Muscle of leg (tissue), 11 donors: ENCODE results near the gene ABCA13. TPM values are rescaled to one million over a fixed set of nuclear protein-coding genes. Genes with fewer than 3 reads are reported as not detected.

ENCODE experiments used
- DNase-seq: peaks from one replicate; pipeline ENCODE4 v3.0.0; 2013
- H3K27ac ChIP-seq: one replicate; pipeline ENCODE4 v1.5.1; 2013; ENCODE audit warnings: mild to moderate bottlenecking, low read length, control low read depth
- H3K27me3 ChIP-seq: one replicate; pipeline ENCODE4 v1.6.1; 2013; ENCODE audit warnings: low read length; ENCODE audit not compliant: control insufficient read depth, insufficient read depth
- H3K36me3 ChIP-seq: one replicate; pipeline ENCODE4 v1.6.1; 2013; ENCODE audit warnings: low read length; ENCODE audit not compliant: control insufficient read depth, insufficient read depth
- H3K4me1 ChIP-seq: one replicate; pipeline ENCODE4 v1.6.1; 2013; ENCODE audit warnings: low read length; ENCODE audit not compliant: control insufficient read depth, insufficient read depth
- H3K4me3 ChIP-seq: one replicate; pipeline ENCODE4 v1.5.1; 2013; ENCODE audit warnings: low read length, control low read depth
- H3K9me3 ChIP-seq: replicated peaks from 2 replicates; pipeline ENCODE4 v1.6.1; 2013; ENCODE audit warnings: low read depth, low read length; ENCODE audit not compliant: control insufficient read depth
- WGBS: methylation state at CpG from one replicate; pipeline ENCODE4 v1.1.5; 2013; ENCODE audit warnings: missing lambda C conversion rate; ENCODE audit not compliant: insufficient coverage; 5-methylcytosine and 5-hydroxymethylcytosine counted together
- polyA plus RNA-seq, 8 donors: library from polyadenylated mRNA; unstranded; fragments of 120-200 nt; gene quantifications; one replicate each; pipeline versions ENCODE4 v1.2.1 to v1.2.3, GENCODE V29; 2013; ENCODE audit warnings: inconsistent platforms in 1 of 8, low replicate concordance in 1 of 8; ENCODE audit not compliant: insufficient read length in 8 of 8, insufficient read depth in 1 of 8
- total RNA-seq: library from RNA; stranded (reverse); fragments of 120-200 nt; gene quantifications from one replicate; pipeline ENCODE4 v1.2.4, GENCODE V29; 2013

The ABCA13 gene
- total and polyA plus RNA-seq, 9 donors: 0.04 to 0.13 (median 0.08) TPM

- Histone ChIP-seq H3K4me3 (no peak overlapping the region), H3K27ac (no peak overlapping the region), H3K36me3 (no peaks in the 10 kb centered on the region), H3K9me3 (no peaks in the 10 kb centered on the region), H3K4me1 (no peaks in the 10 kb centered on the region), H3K27me3 (no peaks in the 10 kb centered on the region)
- DNase-seq: no peak
- WGBS: no CpG with 5 or more reads among the region's 6 CpGs
Measured at GRCh38 chr7:48473205-48473865, 302.1 kb downstream of the ABCA13 start.

GRCh38 chr7:48481235-48481634 lies 310.0 kb downstream of the ABCA13 start:
- H3K4me3 ChIP-seq: no peak overlapping the region
- H3K36me3 ChIP-seq: no peaks in the 10 kb centered on the region
- H3K27ac ChIP-seq: no peak overlapping the region
- H3K9me3 ChIP-seq: no peaks in the 10 kb centered on the region
- no CpG with 5 or more reads among the region's 3 CpGs for WGBS
- no peaks in the 10 kb centered on the region for H3K27me3 ChIP-seq
- H3K4me1 ChIP-seq: no peaks in the 10 kb centered on the region
- no peak for DNase-seq

- no peak overlapping the region for H3K27ac ChIP-seq
- no peak overlapping the region for H3K4me3 ChIP-seq
Measured at GRCh38 chr7:48497521-48497920, 326.3 kb downstream of the ABCA13 start.

GRCh38 chr7:48502021-48502420 lies 330.8 kb downstream of the ABCA13 start:
- no peaks in the 10 kb centered on the region for H3K36me3 ChIP-seq
- no peaks in the 10 kb centered on the region for H3K27me3 ChIP-seq
- H3K4me3 ChIP-seq: no peak overlapping the region
- no peak for DNase-seq
- no CpG with 5 or more reads among the region's 4 CpGs for WGBS
- no peaks in the 10 kb centered on the region for H3K9me3 ChIP-seq
- H3K4me1 ChIP-seq: no peaks in the 10 kb centered on the region
- H3K27ac ChIP-seq: no peak overlapping the region

More at GRCh38 chr7:48497521-48497920, 326.3 kb downstream of the ABCA13 start:
- no peaks in the 10 kb centered on the region for H3K4me1 ChIP-seq
- no peaks in the 10 kb centered on the region for H3K27me3 ChIP-seq
- WGBS: 74% methylated on average over 2 of the region's 3 CpGs
- DNase-seq: no peak
- no peaks in the 10 kb centered on the region for H3K36me3 ChIP-seq
- no peaks in the 10 kb centered on the region for H3K9me3 ChIP-seq

- Histone ChIP-seq H3K36me3 (no peaks in the 10 kb centered on the region), H3K27ac (no peak overlapping the region), H3K27me3 (no peaks in the 10 kb centered on the region), H3K4me1 (no peaks in the 10 kb centered on the region), H3K9me3 (no peaks in the 10 kb centered on the region), H3K4me3 (no peak overlapping the region)
- no peak for DNase-seq
- WGBS: 51% methylated on average over 3 of the region's 6 CpGs
Measured at GRCh38 chr7:48505051-48505450, 333.8 kb downstream of the ABCA13 start.

- H3K27ac ChIP-seq: no peak overlapping the region
- no peaks in the 10 kb centered on the region for H3K27me3 ChIP-seq
- no peaks in the 10 kb centered on the region for H3K36me3 ChIP-seq
- H3K9me3 ChIP-seq: no peaks in the 10 kb centered on the region
- no peak for DNase-seq
- WGBS: no CpG with 5 or more reads among the region's 4 CpGs
- no peaks in the 10 kb centered on the region for H3K4me1 ChIP-seq
- no peak overlapping the region for H3K4me3 ChIP-seq
Measured at GRCh38 chr7:48505466-48505865, 334.2 kb downstream of the ABCA13 start.

- Histone ChIP-seq H3K9me3 (no peaks in the 10 kb centered on the region), H3K27me3 (no peaks in the 10 kb centered on the region), H3K36me3 (no peaks in the 10 kb centered on the region), H3K4me3 (no peak overlapping the region), H3K4me1 (no peaks in the 10 kb centered on the region), H3K27ac (no peak overlapping the region)
- no peak for DNase-seq
- no CpG with 5 or more reads among the region's 4 CpGs for WGBS
Measured at GRCh38 chr7:48506569-48506968, 335.3 kb downstream of the ABCA13 start.

GRCh38 chr7:48511080-48511479 lies 339.8 kb downstream of the ABCA13 start:
- no peaks in the 10 kb centered on the region for H3K4me1 ChIP-seq
- H3K27ac ChIP-seq: no peak overlapping the region
- 43% methylated on average over 9 of the region's 12 CpGs for WGBS
- no peaks in the 10 kb centered on the region for H3K9me3 ChIP-seq
- DNase-seq: peak; percentile 19
- H3K36me3 ChIP-seq: no peaks in the 10 kb centered on the region
- H3K27me3 ChIP-seq: no peaks in the 10 kb centered on the region
- no peak overlapping the region for H3K4me3 ChIP-seq

GRCh38 chr7:48512892-48513291 lies 341.6 kb downstream of the ABCA13 start:
- no peak overlapping the region for H3K27ac ChIP-seq
- H3K27me3 ChIP-seq: no peaks in the 10 kb centered on the region
- H3K4me1 ChIP-seq: no peaks in the 10 kb centered on the region
- WGBS: 56% methylated on average over 6 of the region's 6 CpGs
- H3K36me3 ChIP-seq: no peaks in the 10 kb centered on the region
- DNase-seq: no peak
- no peak overlapping the region for H3K4me3 ChIP-seq
- no peaks in the 10 kb centered on the region for H3K9me3 ChIP-seq

GRCh38 chr7:48515171-48515570 lies 343.9 kb downstream of the ABCA13 start:
- no peak for DNase-seq
- Histone ChIP-seq H3K9me3 (no peaks in the 10 kb centered on the region), H3K4me3 (no peak overlapping the region), H3K4me1 (no peaks in the 10 kb centered on the region), H3K27ac (no peak overlapping the region), H3K36me3 (no peaks in the 10 kb centered on the region), H3K27me3 (no peaks in the 10 kb centered on the region)
- WGBS: 83% methylated on average over 3 of the region's 3 CpGs

GRCh38 chr7:48518092-48518491 lies 346.8 kb downstream of the ABCA13 start:
- H3K4me1 ChIP-seq: no peaks in the 10 kb centered on the region
- DNase-seq: no peak
- no peak overlapping the region for H3K4me3 ChIP-seq
- no peaks in the 10 kb centered on the region for H3K27me3 ChIP-seq
- H3K27ac ChIP-seq: no peak overlapping the region
- no peaks in the 10 kb centered on the region for H3K36me3 ChIP-seq
- H3K9me3 ChIP-seq: no peaks in the 10 kb centered on the region
- no CpG with 5 or more reads among the region's 2 CpGs for WGBS
